Esophagus muscularis mucosa (tissue), 3 donors: Measurements from ENCODE around the gene ALAD.
"Not testable (repeated sequence)": the region's sequence is repeated elsewhere in the genome, so short reads cannot be mapped to it uniquely, and the experiment has no call there.

Source experiments
- CTCF ChIP-seq, 3 experiments: fragments of 200-600 bp in 2 of 3; fragments of 450-650 bp in 1 of 3; sonication (generic) in 2 of 3; IDR thresholded peaks; one replicate each; pipeline ENCODE4 v1.5.1; 2017 to 2019; ENCODE audit warnings: antibody characterized with exemption in 3 of 3, mild to moderate bottlenecking in 2 of 3, moderate library complexity in 1 of 3
- POLR2A ChIP-seq: fragments of 450-650 bp; IDR thresholded peaks from one replicate; pipeline ENCODE4 v1.6.1; 2017; ENCODE audit warnings: antibody characterized with exemption, moderate library complexity, mild to moderate bottlenecking, low read depth
- POLR2AphosphoS5 ChIP-seq, 2 donors: sonication (generic); formaldehyde crosslinking; IDR thresholded peaks; one replicate each; pipeline ENCODE4 v1.6.1; 2017; ENCODE audit warnings: antibody characterized with exemption in 2 of 2

GRCh38 chr9:113379094-113379828 is 21.8 kb downstream of the ALAD start:
- TF ChIP-seq POLR2A; CTCF (IDR thresholded peaks at IDR 0.05); POLR2AphosphoS5 (IDR thresholded peaks at IDR 0.05): not testable (repeated sequence)
